ENCODE data around the gene PLEKHN1.

PLEKHN1 gene

DNA sequence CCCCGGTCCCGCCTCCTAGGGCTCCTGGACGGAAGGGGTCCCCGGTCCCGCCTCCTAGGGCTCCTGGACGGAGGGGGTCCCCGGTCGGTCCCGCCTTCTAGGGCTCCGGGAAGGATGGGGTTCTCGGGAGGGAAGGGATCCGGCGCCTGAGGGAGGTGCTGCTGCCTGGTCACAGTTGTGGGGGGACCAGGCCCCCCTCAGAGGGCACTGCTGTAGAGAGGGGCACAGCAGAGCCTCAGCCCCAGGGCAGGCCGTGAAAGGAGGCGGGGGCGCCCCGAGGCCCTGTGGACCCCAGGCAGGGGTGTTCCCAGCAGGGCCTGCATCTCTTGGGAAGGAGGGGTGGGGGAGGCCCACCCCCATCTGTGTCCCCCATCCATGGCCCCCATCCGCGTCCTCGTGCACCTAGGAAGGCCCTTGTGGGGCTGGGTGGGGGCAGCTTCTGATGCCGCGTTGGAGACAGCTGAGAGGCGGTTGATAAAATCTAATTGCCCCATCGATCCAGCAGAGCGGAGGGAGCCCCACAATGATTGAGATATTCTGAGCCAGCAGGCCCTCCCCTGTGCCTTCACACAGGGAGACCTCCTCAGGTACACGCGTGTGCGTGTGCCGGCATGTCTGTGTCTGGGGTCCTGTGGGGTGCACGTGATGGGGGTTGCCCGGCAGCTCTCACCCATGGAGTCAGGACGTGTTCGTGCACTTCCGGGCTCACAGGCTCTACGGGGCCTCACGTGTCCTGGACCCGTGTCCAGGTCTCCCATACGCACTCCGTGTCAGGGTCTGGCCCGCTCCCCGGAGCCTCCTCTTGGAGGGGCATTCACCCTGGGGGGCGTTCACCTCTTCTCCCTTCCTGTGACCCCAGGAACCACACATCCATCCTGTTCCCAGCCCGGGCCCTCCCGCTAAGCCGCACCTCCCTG is 29.7 kb upstream of the PLEKHN1 start:
- TF ChIP-seq CTCF (IDR thresholded peaks at IDR 0.05; ENCODE audit: insufficient read depth, low read length, poor library complexity, severe bottlenecking): no peak
- no peak for TF ChIP-seq EZH2phosphoT487 (conservative IDR thresholded peaks at IDR 0.05; ENCODE audit: low read length)
- Histone ChIP-seq H3K27me3 (ENCODE audit: low read length) (no peaks in the 10 kb centered on the region), H3K9me2 (replicated peaks; ENCODE audit: insufficient read depth, low read length) (no peaks in the 10 kb centered on the region), H3K36me3 (ENCODE audit: low read length) (no peaks in the 10 kb centered on the region), H3K9ac (ENCODE audit: low read length) (no peak overlapping the region), H3F3A (ENCODE audit: insufficient read depth) (no peaks in the 10 kb centered on the region), H3K4me3 (ENCODE audit: insufficient read depth, low read length, poor library complexity, severe bottlenecking) (no peak overlapping the region), H2AFZ (ENCODE audit: low read depth, low read length, severe bottlenecking) (no peak overlapping the region), H3K27ac (ENCODE audit: low read depth, low read length) (no peak overlapping the region), H4K20me1 (ENCODE audit: low read depth, low read length) (no peaks in the 10 kb centered on the region), H3K79me2 (ENCODE audit: insufficient read depth, low read length) (no peaks in the 10 kb centered on the region), H3K4me2 (ENCODE audit: low read depth, low read length, poor library complexity, severe bottlenecking) (no peak overlapping the region), H3K9me3 (ENCODE audit: insufficient read depth, low read length) (no peaks in the 10 kb centered on the region)

GRCh38 chr1:937521-937920 is 28.8 kb upstream of the PLEKHN1 start:
- no peaks in the 10 kb centered on the region for H3K36me3 ChIP-seq (ENCODE audit: low read length)
- H3K27me3 ChIP-seq (ENCODE audit: low read length): no peaks in the 10 kb centered on the region
- no peaks in the 10 kb centered on the region for H3K9me2 ChIP-seq (replicated peaks; ENCODE audit: insufficient read depth, low read length)
- no peaks in the 10 kb centered on the region for H3F3A ChIP-seq (ENCODE audit: insufficient read depth)
- no peak overlapping the region for H3K4me3 ChIP-seq (ENCODE audit: insufficient read depth, low read length, poor library complexity, severe bottlenecking)
- no peak overlapping the region for H3K9ac ChIP-seq (ENCODE audit: low read length)
- no peaks in the 10 kb centered on the region for H3K79me2 ChIP-seq (ENCODE audit: insufficient read depth, low read length)
- no peak overlapping the region for H2AFZ ChIP-seq (ENCODE audit: low read depth, low read length, severe bottlenecking)
- H3K4me2 ChIP-seq (ENCODE audit: low read depth, low read length, poor library complexity, severe bottlenecking): no peak overlapping the region
- H4K20me1 ChIP-seq (ENCODE audit: low read depth, low read length): no peaks in the 10 kb centered on the region
- no peaks in the 10 kb centered on the region for H3K9me3 ChIP-seq (ENCODE audit: insufficient read depth, low read length)
- H3K27ac ChIP-seq (ENCODE audit: low read depth, low read length): no peak overlapping the region
- TF ChIP-seq CTCF (IDR thresholded peaks at IDR 0.05; ENCODE audit: insufficient read depth, low read length, poor library complexity, severe bottlenecking): no peak
- TF ChIP-seq EZH2phosphoT487 (conservative IDR thresholded peaks at IDR 0.05; ENCODE audit: low read length): no peak

DNA sequence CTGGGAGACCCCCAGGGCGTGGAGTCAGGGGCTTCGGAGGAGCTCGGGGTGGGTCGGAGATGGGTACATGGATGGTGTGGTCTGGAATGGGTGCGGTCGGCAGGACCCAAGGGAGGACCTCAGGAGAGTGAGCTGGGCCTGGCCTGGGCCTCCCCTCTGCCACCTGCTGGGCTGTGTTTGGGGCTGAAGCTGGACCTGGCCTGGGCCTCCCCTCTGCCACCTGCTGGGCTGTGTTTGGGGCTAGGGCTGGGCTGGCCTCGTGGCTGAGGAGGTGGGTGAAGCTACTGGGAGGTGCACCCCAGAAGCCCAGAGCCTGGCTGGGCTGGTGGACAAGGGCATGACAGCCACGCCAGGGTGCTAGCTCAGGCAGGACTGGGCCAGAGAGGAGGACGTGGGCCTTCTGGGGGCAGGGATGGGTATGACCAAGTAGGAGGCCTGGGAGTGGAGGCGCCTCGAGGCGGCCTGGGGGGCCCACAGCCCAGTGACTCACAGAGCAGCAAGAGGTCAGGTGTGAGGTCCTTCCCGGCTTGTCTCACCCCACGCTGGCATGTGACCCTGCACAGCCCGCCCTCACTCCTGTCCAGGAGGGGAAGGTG is 28.1 kb upstream of the PLEKHN1 start:
- TF ChIP-seq EZH2phosphoT487 (conservative IDR thresholded peaks at IDR 0.05; ENCODE audit: low read length): no peak
- no peak for TF ChIP-seq CTCF (IDR thresholded peaks at IDR 0.05; ENCODE audit: insufficient read depth, low read length, poor library complexity, severe bottlenecking)
- Histone ChIP-seq H3K27ac (ENCODE audit: low read depth, low read length) (no peak overlapping the region), H3K36me3 (ENCODE audit: low read length) (no peaks in the 10 kb centered on the region), H3K9ac (ENCODE audit: low read length) (no peak overlapping the region), H4K20me1 (ENCODE audit: low read depth, low read length) (no peaks in the 10 kb centered on the region), H3K4me2 (ENCODE audit: low read depth, low read length, poor library complexity, severe bottlenecking) (no peak overlapping the region), H3K27me3 (ENCODE audit: low read length) (no peaks in the 10 kb centered on the region), H3K9me2 (replicated peaks; ENCODE audit: insufficient read depth, low read length) (no peaks in the 10 kb centered on the region), H3K4me3 (ENCODE audit: insufficient read depth, low read length, poor library complexity, severe bottlenecking) (no peak overlapping the region), H3K9me3 (ENCODE audit: insufficient read depth, low read length) (no peaks in the 10 kb centered on the region), H3K79me2 (ENCODE audit: insufficient read depth, low read length) (no peaks in the 10 kb centered on the region), H3F3A (ENCODE audit: insufficient read depth) (no peaks in the 10 kb centered on the region), H2AFZ (ENCODE audit: low read depth, low read length, severe bottlenecking) (no peak overlapping the region)

Measured in SU-DHL-6 (cell line).